Activated CD4-positive, alpha-beta T cell treated with anti-CD3 and anti-CD28 coated beads, Interleukin-2, amount 50 U/mL, for 48 hours (primary cell): ENCODE results near the gene DARS1.
A peak's percentile ranks its signal among the peaks of the same experiment; 100 is the strongest.
"Not testable (repeated sequence)": the region's sequence is repeated elsewhere in the genome, so short reads cannot be mapped to it uniquely, and the experiment has no call there.

ENCODE experiments used
- DNase-seq, 2 experiments: peaks; one replicate each; pipeline ENCODE4 v3.0.0-alpha.2; 2020

DARS1 gene

GRCh38 chr2:135980434-135981079, 4.9 kb downstream of the DARS1 start:
- DNase-seq: no peak

GRCh38 chr2:135975702-135976101, 9.7 kb downstream of the DARS1 start:
- DNase-seq: no peak

GRCh38 chr2:135974036-135974435, 11.4 kb downstream of the DARS1 start:
- no peak for DNase-seq

GRCh38 chr2:135969655-135970387, 15.6 kb downstream of the DARS1 start:
- no peak for DNase-seq

- no peak for DNase-seq
Measured at GRCh38 chr2:135965756-135966155, 19.7 kb downstream of the DARS1 start.

- DNase-seq: not testable (repeated sequence)
Measured at GRCh38 chr2:135964404-135964803, 21.0 kb downstream of the DARS1 start.

GRCh38 chr2:135963841-135964240, 21.6 kb downstream of the DARS1 start:
- DNase-seq: no peak

- no peak for DNase-seq
Measured at GRCh38 chr2:135962366-135963123, 22.9 kb downstream of the DARS1 start.

GRCh38 chr2:135960656-135961551, 24.5 kb downstream of the DARS1 start:
- no peak for DNase-seq

- DNase-seq: no peak
Measured at GRCh38 chr2:135960150-135960549, 25.3 kb downstream of the DARS1 start.

- DNase-seq: not testable (repeated sequence)
Measured at GRCh38 chr2:135958927-135959326, 26.5 kb downstream of the DARS1 start.

GRCh38 chr2:135954020-135954601, 31.3 kb downstream of the DARS1 start:
- no peak for DNase-seq

GRCh38 chr2:135952891-135953290, 32.5 kb downstream of the DARS1 start:
- DNase-seq: no peak

- DNase-seq: no peak
Measured at GRCh38 chr2:135951041-135951583, 34.3 kb downstream of the DARS1 start.

GRCh38 chr2:135949451-135950234, 35.8 kb downstream of the DARS1 start:
- no peak for DNase-seq

- DNase-seq: peak; percentile 21 to 33
Measured at GRCh38 chr2:135948642-135949355, 36.6 kb downstream of the DARS1 start.

GRCh38 chr2:135948141-135948540, 37.3 kb downstream of the DARS1 start:
- DNase-seq: no peak

- no peak for DNase-seq
Measured at GRCh38 chr2:135947483-135947882, 37.9 kb downstream of the DARS1 start.

GRCh38 chr2:135945526-135945925, 39.9 kb downstream of the DARS1 start:
- DNase-seq: no peak

GRCh38 chr2:135944625-135945024, 40.8 kb downstream of the DARS1 start:
- DNase-seq: no peak
